GM10847 (cell line): Measurements from ENCODE around the gene CAP1.
A peak's percentile ranks its signal among the peaks of the same experiment; 100 is the strongest.

Source experiments
- POLR2A ChIP-seq: IDR thresholded peaks from 2 replicates; pipeline ENCODE4 v1.6.1; 2011; ENCODE audit not compliant: insufficient read length; ENCODE audit errors: extremely low read depth

Gene CAP1

GRCh38 chr1:40023379-40023944, 17.1 kb upstream of the CAP1 start:
- TF ChIP-seq POLR2A = no peak

DNA sequence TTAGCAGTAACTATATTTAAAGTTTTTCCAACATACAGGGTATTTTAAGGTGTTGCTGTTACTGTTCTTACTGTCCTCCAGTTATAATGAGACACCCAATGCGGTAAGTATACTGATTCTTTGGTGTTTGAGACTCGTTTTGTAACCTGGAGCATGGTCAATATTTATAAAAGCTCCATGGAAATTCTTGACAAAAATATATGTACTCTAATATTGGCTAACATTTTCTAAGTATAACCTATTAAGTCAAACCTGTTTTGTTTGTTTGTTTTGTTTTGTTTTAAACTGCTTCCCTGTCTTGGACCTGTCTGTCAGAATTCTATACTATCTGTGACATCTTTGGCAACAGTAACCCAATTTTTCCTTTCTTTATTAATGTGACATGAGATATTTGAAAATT, 15.9 kb upstream of the CAP1 start:
- TF ChIP-seq POLR2A = no peak

- TF ChIP-seq POLR2A = no peak
Measured at GRCh38 chr1:40027647-40028046, 12.9 kb upstream of the CAP1 start.

DNA sequence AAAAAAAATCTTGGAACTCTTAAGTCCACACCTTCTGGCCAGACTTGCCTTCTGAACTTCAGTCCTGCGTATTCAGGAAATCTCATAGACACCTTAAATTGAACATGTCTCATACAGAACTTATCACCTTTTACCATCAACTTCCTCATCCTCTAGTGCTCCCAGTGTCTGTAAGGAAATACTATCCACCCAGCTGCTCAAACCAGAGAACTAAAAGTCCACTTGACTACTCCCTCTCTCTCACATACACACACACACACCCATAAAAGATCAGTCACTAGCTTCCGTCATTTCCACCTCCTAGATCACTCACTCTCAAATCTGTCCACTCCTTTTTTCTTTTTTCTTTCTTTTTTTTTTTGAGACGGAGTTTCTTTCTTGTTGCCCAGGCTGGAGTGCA, 10.9 kb upstream of the CAP1 start:
- no peak for TF ChIP-seq POLR2A

DNA sequence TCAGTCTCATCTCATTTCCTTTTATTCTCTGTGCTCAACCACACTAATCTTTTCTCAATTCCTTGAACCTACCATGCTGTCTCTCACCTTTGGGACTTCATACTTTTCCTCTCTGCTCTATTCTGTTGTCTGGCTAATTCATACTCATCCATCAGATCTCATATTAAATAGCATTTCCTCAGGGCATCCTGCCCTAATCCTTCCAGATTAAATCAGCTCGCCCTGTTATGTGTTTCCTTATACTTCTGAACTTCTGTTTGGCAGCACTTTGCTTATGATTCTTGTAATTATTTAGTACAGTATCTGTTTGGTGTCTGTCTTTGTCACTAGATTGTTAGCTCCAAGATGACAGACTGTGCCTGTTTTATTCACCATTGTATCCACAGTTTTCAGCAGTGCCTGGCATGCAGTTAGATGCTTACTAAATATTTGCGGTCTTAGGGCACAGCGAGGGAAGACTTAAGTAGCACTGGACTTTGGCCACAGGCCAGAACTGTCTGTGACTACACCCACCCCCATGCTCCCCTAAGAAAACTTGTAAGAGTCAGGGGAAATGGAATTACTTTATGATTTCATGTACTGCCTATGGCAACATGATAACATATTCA, 9.9 kb upstream of the CAP1 start:
- TF ChIP-seq POLR2A = no peak

- no peak for TF ChIP-seq POLR2A
Measured at GRCh38 chr1:40032240-40032891, 8.2 kb upstream of the CAP1 start.

GRCh38 chr1:40034869-40035268, 5.7 kb upstream of the CAP1 start:
- TF ChIP-seq POLR2A = no peak

GRCh38 chr1:40036574-40036973, 4.0 kb upstream of the CAP1 start:
- TF ChIP-seq POLR2A = no peak

- TF ChIP-seq POLR2A = no peak
Measured at GRCh38 chr1:40038697-40039096, 1.8 kb upstream of the CAP1 start.

DNA sequence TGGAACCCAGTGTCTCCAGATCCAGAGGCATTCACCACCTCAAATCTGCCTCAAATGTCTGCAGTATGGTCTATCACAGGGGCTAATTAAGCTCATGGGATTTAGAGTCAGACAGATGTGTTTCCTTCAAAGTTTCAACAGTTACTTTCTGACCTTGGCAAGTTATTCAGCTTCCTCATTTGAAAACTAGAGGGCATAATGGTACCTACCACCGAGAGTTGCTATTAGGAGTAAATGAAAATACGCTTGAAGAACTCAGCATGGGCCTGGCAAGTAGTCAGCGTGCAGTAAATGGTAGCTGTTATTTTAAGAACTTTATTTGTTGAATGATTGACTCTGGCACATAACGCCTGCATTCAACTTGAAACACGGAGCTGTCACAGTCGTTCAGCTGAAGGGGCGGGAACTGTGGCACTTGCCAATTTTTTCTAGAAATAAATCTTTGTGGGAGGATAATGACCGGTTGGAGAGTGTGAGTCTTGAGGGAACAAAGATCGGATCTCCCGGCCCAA, 1.2 kb upstream of the CAP1 start:
- TF ChIP-seq POLR2A = no peak

DNA sequence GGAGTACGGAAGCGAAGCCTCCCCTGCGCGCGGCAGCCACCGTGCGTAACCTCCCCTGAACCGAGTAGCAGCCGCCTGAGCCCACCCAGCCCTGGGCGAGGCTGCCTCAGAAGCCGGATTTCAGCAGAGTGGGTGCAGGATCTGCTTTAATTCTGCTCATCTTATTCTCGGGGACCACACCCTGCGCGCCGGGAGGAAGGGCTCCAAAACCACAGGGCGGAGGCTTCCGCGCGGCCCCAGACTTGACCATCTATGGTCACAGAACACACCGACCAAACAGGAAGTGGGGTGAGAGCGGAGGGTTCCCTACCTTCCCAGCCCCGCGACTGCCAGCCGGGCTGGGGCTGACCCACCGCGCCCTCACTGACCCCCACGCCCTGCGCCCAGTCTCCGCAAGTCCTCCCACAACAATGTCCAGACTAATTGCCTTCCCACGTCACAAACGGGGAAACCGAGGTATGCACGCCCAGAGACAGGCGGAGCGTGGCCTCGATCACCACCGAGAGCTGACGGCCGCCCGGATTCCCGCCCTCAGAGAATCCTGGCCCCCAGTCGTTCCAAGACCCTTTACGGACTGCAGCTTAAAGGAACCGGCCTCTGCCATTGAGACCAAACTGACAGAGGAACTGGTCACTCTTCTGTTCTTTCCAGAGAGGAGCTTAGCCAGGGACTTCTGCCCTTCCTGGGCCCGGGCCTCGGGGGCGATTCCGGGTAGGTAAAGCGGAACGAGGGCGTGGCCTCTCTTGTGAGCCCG, 595 bp upstream of the CAP1 start:
- peak; percentile 86 for TF ChIP-seq POLR2A

DNA sequence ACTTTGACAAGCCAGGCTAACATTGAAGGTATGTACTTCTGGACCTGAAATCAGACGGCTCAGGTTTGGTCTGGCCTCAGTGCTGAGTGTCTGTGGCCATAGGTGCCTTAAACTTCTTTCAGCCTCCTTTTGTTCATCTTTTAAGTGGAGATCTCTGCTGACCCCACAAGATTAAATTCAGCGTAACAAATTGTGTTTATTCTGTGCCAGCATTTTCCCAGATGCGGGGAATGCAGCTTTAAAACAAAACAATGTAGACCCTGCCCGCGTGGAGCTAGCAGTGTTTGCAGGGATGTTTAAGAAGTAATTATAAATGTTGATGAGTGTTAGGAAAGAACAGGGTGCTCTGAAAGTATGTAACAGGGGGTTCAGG, 923 bp downstream of the CAP1 start:
- TF ChIP-seq POLR2A = no peak

GRCh38 chr1:40042341-40042740, 1.8 kb downstream of the CAP1 start:
- TF ChIP-seq POLR2A = no peak

DNA sequence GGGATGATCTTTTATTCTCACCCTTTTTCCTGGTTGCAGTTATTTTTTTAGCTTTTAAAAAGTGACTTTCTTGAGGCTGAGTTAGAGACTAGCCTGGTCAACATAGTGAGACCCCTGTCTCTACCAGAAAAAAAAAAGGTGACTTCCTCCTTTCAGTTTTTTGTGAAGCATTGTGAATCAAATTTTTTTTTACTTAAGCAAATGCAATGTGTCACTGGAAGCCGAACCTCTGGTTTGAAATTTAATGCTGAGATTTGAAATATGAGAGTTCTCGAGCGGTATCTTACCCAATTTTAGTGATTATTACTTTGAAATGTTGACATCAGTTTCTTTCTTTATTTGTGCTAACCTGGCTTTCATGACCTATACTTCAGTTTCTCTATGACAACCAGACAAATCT, 3.6 kb downstream of the CAP1 start:
- no peak for TF ChIP-seq POLR2A

DNA sequence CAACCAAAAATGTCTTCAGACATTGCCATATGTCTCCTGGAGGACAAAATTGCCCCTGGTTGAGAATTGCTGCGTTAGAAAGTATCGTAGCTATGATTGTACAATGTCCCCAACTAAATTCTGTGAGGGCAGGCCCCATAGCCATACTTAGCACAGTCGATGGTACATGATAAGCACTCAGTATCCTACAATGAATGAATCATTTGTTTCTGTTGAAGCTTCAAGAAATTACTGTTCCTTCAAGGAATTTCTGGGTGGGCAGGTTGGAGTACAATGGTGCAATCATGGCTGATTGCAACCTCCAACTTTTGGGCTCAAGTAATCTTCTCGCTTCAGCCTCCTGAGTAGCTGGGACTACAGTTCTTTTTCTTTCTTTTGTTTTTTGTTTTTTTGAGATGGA, 4.7 kb downstream of the CAP1 start:
- no peak for TF ChIP-seq POLR2A

DNA sequence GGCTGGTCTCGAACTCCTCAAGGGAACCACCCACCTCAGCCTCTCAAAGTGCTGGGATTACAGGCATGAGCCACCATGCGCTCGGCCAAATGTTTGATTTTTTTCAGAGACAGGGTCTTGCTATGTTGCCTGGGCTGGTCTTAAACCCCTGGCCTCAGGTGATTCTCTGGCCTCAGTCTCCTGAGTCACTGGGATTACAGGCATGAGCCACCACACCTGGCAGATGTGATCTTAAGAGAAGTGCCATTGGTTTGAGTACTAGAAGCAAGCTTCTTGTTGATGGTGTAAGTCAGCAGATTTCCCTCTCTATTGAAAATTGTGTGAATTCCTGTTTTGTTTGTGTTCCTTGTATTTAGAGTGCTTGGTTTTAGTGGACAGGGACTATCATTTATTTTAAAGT, 5.2 kb downstream of the CAP1 start:
- TF ChIP-seq POLR2A = no peak

DNA sequence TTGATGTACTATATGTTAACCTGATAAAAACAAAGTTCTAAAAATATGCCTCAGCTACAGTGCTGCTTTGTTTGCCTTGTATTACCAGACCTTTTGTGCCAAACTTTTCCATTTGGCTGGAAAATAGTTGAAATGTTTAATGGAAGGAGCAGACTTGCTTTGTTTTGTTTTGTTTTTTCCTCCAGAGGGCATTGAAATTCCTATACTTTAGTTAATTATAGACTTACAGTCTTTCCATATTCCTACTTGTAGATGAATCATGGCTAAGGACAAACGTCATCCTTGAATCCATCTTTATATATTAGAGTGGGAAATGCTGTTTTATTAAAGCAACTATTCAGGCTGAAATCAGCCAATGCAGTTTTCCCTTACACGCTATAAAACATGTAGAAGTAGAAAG, 6.7 kb downstream of the CAP1 start:
- TF ChIP-seq POLR2A = no peak

GRCh38 chr1:40047769-40048168, 7.2 kb downstream of the CAP1 start:
- TF ChIP-seq POLR2A = no peak
